HG03064 (cell line): ENCODE measurements around the gene LYVE1.
"Not testable (repeated sequence)": the region's sequence is repeated elsewhere in the genome, so short reads cannot be mapped to it uniquely, and the experiment has no call there.

Experiments used
- ATAC-seq: cut with Tn5 transposase; IDR thresholded peaks from one replicate; pipeline ENCODE4 v1.9.1; 2021; ENCODE audit warnings: low read depth; ENCODE audit not compliant: unreplicated experiment

LYVE1 gene, protein sequence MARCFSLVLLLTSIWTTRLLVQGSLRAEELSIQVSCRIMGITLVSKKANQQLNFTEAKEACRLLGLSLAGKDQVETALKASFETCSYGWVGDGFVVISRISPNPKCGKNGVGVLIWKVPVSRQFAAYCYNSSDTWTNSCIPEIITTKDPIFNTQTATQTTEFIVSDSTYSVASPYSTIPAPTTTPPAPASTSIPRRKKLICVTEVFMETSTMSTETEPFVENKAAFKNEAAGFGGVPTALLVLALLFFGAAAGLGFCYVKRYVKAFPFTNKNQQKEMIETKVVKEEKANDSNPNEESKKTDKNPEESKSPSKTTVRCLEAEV

DNA sequence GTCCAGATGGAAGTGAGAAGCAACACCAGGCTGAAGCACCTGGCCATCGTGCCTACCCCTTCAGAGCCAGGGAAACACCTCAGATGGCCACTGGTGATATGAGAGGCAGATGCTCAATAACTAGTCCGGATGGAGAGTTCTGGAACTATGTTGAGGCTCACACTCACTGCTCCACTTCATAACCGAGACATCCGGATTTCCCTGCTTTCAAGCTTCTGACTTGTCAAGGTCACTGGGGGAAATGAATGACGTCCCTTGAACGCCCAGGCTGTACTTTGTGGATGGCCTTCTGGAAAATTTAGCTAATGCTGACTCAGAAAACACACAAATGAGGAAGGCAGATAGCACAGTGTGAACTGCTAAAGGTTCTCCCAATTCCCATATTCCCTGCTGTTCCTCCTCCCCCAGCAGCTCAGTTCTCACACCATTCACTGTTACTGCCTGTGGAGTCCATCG, at the start of gene LYVE1:
Gene LYVE1, minus strand, starts transcription at position 180 of the 456 bp plus-strand sequence. Its CDS starts 133 bp downstream, at position 47.
- no peak for ATAC-seq

GRCh38 chr11:10617551-10617950, 49.1 kb upstream of the LYVE1 start:
- no peak for ATAC-seq

DNA sequence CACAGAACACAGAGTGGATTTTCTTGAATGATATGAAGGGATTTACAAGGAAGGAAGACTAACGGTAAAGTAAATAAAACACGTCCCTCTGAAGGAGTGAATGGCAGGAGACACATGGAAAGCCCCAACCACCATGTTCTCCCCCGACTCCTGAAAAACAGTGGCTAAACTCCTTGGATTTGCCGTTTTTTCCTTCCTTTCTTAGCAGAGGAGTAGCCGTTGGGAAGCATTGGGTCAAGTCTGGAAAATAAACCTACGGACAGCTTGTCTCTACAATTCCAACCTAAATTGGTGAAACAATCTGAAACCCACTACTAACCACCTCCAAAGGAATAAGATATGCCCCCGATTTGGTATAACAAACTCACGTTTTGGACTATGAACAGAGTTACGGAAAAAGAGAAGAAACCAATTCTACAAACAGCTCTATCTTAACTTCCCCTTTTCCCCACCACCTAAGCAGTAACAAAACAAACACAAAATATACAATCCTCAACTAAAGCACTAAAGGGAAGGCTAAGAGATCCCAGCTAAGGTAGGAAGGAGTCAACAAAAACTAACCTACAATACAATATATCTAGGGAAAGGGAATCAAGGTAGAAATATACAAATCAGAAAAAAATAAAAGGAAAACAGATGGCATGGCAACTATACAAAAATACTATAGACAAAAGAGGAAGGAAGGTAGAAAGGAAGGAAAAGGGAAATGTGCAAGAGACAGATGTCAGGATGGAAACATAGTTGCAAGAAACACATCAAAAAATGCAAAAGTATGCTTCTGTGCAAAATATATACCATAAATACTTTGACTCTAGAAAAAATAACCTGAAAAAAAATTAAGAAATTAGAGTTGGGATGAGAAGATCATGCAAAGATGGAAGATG, 43.8 kb upstream of the LYVE1 start:
- no peak for ATAC-seq

GRCh38 chr11:10609636-10610035, 41.2 kb upstream of the LYVE1 start:
- no peak for ATAC-seq

DNA sequence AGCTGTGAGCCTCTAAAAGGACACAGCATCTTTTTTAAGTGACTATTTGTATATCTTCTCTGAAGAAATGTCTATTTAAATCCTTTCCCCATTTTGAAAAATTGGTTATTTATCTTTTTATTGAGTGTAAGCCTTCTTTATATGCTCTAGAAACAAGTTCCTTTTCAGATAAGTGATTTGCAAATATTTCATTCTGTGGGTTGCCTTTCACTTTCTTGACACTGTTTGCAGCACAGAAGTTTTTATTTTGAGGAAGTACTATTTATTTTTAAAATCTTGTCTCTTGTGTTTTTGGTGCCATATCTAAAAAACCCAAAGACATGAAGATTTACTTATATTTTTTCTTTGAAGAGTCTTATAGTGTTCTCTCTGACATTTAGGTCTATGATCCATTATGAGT, 40.1 kb upstream of the LYVE1 start:
- no peak for ATAC-seq

DNA sequence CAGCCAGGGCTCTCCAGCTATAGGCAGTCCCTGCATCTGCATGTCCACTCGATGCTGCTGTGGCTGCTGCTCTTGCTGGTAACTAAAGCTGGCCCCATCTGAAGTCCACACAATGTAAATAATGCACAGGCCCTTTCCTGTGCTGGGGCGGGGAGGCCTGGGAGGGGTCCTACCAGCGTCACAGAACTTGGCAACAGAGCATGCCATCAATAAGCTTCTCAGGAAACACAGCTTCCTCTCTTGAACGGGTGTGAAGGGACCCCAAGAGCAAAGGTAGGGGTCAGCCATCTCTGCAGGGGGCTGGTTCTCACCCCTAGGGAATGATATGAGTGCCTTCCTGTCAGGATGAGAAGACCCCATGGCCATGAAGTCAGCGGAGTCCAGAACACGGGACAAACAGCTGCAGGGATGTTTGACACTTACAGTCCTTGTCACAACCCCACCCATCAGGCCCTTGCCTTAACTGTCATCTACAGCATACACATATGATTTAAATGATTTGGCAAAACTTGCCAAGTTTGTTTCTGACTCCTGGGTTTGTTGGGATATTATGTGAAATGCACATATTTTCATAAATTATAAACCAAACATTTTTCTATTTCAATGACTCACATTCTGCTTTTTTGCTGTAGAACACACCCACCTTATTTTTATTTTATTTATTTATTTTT, 39.1 kb upstream of the LYVE1 start:
- ATAC-seq = no peak

DNA sequence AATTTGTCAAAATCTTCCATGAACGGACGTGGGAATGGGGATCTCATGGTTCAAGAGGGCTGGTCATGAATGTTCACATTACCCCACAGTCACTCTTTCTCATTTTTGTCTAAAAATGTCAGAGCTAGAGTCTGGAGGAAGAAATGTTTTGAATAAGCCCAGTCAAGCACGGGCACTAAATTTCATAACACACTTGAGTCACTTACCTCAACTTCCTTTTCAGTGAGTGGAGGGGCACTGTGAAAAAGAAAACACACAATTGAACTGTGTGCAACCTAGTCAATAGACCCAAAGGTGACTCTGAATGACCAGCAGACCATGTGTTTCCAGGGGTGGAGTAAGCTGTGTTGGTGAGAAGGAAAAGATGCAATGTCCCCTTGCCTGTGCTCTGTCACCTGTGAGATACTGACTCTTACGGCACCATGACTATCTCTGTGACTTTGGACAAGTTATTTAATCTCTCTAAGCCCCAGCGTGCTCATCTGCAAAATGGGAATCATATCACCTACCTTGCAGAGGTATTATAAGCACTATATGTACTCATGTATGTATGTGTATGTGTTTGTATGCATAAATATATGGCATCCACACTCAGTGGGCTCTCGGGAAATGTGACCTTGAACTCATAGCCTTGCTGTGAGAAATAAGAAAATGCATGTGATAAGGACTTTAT, 38.2 kb upstream of the LYVE1 start:
- ATAC-seq = peak; percentile 57

DNA sequence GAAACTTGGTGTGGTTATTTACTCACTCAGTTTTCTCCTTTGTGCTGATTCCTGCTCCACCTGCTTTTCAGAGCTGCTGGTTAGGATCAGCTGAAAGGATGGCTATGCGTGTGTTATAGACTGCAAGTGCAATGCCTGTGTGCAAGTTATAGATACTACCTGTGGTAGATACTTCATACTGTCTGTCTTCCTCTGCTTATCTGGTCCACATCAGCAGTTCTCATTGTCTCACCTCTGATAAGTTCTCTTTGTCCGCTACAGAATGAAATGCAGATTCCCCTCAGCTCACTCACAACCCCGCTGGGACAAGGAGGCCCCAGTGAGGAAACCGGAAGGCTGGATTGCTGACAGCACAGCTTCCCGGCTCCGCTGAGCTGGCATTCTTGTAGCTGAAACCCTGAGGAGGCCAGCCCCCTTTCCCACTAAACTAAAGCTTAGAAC, 37.5 kb upstream of the LYVE1 start:
- no peak for ATAC-seq

DNA sequence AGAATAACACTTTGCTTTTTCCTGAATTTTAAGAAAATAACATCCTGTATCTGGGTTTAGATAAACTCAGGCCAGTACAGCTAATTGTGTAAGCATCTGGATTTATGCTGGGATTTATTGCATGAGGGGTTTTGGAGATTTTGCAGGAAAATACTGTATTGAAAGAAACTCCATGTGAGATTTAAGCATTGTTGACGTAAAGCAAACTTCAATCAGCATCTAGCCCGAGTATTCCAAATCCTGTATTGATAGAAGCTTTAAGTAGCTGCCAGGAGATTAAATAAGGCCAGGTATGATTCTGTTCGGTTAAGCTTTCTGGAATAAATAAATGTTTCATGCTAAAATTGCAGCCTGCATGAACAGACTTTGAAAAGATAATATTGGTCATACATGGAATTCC, 36.3 kb upstream of the LYVE1 start:
- ATAC-seq = no peak

DNA sequence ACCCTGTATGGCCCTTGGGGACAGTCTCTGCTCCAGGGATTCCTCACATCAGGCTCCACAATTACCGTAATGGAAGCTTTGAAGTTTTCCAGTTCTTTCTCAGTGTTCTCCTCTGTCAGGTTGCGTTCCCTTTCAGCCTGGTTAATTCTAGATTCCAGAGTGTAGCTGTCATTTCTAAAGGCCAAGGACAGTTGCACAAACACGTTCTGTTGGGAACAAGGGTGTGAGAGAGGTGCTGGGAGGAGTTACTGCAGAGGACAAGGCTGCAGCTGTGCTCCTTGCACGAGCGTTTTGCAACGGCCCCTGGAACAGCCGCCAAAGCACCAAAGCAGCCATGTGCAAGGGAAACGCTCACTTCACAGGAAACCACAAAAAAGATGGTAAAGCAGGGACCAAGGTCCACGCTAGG, 35.9 kb upstream of the LYVE1 start:
- ATAC-seq = no peak

- no peak for ATAC-seq
Observed at GRCh38 chr11:10603721-10604297, 35.3 kb upstream of the LYVE1 start.

GRCh38 chr11:10602945-10603344, 34.5 kb upstream of the LYVE1 start:
- ATAC-seq = no peak

DNA sequence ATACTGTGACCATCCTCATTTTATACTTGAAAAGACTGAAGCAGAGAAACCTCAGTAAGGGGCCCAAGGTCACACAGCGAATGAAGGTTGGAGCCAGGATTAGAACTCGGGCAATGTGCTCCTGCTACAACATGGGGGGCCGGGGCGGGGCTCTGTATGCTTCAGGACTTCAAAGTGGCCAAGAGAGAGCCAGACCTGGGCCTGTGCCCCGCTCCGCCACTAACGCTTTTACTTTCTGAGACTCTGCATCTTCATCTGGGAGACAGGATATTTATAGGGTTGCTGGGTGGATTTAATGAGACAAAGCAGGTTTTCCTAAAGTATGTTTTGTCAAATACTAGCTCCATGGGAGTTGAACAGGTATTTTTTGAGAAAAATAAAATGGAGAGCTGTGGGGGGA, 33.9 kb upstream of the LYVE1 start:
- no peak for ATAC-seq

- ATAC-seq = no peak
Observed at GRCh38 chr11:10601837-10602236, 33.4 kb upstream of the LYVE1 start.

DNA sequence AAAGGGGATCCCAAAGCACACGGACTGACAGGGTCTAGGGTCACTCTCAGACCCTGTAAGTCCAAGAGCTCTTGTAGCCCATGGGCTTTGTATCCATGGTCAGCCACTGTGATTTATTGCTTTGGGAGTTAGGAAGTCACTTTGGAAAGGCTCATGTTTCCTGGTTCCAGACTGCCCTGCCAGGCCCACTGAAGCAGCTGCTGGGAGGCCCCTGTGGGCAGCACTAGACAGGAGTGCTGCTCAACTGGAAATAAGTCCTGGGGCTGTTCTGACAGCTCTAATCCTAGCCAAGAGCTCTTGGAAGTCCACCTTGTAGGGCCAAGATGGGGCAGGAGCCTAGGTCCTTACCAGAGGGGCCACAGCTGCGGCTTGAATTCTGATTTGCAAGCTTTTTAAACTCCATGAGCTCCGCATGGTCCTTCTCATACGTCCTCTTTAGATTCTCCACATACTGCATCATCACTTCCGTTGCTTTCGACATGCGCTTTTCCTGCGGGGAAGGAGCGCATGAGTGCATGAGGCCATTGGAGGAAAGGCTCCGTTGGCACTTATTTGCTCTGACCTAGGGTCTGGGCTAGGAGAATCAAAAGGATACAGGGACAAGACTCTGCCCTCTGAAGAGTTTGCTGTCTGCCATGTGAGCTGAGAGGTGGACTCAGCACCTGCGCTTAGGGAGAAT, 32.2 kb upstream of the LYVE1 start:
- no peak for ATAC-seq

- ATAC-seq = no peak
Observed at GRCh38 chr11:10599388-10600175, 31.1 kb upstream of the LYVE1 start.

DNA sequence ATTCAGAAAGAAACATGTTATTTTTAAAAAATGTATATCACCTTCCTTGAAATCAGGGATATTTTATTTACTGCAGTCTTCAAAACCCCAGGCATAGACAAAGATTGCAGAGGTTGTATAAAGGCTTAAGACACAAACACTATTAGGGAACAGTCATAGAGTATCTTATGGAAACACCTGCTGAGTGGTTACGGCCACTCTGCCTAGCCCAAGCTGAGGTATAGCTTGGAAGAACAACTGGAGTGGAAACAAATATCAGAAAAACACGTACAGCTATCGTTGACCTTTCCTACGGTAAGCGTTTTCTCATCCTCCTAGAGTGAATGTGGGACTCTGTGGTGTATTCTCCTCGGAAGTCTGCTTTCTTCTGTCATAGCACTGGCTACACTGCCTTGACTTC, 30.4 kb upstream of the LYVE1 start:
- no peak for ATAC-seq

DNA sequence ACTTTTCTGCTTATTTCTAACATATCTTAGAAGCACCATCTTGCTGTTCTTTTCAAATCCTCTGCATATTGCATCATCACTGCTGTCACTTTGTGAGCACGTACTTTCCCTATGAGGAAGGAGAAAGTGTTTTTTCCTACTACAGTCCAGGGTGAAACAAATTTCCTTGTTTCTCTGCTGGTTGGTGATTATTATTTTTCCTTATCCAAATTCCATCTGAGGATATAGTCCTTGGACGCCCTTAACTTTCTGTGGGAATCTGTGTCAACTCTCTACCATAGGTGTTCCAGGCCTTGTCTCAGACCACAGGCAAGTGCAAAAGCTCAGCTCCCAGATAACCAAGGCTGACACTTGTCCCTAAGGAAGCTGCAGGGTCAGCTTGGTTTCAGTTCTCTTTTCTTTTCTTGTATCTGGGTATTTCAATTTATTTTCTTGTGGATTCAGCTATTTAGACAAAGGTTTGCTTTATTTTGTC, 29.4 kb upstream of the LYVE1 start:
- ATAC-seq = no peak

GRCh38 chr11:10595840-10596239, 27.4 kb upstream of the LYVE1 start:
- ATAC-seq = not testable (repeated sequence)
